ENCODE results near the gene ABCC3. TPM values are rescaled to one million over a fixed set of nuclear protein-coding genes. Genes with fewer than 3 reads are reported as not detected.

The ABCC3 gene
- total and polyA plus RNA-seq, 2 donors (not counting 3 experiments of a cell fraction or from before 2014, with no cell fraction given): 1.1 to 2.6 TPM

DNA sequence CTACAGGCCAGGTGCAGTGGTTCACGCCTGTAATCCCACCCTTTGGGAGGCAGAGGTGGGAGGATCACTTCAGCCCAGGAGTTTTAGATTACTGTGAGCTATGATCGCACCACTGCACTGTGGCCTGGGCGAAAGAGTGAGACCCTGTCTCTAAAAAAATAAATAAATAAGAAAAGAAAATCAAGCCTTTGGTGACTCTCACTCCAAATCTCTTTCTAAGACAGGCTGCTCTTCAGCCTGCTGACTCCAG lies 976 bp downstream of the ABCC3 start:
- CTCF ChIA-PET: interaction anchor here (1.0 to 7.0 kb wide), 3 partner anchors 8 to 57 kb away, joined by 3 to 96 read pairs (median 4); no protein-coding TSS in a partner anchor
- no TSS peak for BruUV-seq (replicated peaks)

DNA sequence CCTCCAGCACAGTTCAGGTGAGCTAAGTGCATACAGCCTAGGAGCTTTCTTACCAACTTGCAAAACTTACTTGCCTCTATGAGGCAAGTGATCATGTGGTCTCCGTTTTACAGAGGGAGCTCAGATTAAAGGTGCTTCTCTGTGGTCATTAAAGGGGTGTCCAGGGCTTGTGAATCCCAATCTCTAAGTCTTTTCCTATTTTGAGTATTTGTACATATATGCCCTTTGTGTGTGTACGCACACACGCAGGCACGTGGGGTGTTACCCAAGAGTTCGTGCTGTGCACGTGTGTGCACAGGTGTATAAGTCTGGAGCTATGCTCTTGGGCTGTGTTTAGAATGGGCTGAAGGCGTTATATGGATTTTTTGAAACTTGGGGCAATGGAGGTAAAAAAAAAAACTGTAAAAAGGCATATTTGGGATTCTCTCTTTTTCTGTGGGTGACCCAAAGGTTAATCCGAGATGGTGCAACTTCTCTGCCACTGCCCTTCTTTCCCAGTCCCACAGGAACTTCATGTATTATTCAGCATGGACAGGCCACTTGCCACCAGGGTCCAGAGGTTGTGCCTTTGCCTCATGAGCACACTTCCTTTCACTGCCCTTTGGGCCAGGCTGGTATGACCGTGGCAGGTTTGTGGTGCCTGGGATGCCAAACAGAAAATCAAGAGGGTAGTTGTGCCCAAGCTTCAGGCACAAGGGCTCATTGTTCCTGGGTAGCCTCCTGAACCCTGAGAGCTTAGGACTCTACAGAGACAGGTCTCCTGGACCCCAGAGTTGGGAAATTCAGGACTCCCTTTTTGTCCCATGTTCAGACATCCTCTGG lies 1.5 kb downstream of the ABCC3 start:
- BruUV-seq (replicated peaks): no TSS peak
- no peaks in the 10 kb centered on the region for H3K36me3 ChIP-seq (ENCODE audit: control insufficient read depth in 2 of 2, extremely low read depth in 1 of 2, insufficient read depth in 2 of 2, low read length in 2 of 2)
- H3K4me3 ChIP-seq (replicated peaks in 1 of 3; ENCODE audit: insufficient read depth in 1 of 3, low read depth in 1 of 3, low read length in 3 of 3): no peak overlapping the region
- H3K9me3 ChIP-seq (replicated peaks; ENCODE audit: control insufficient read depth, insufficient read depth, low read length): no peaks in the 10 kb centered on the region
- no peaks in the 10 kb centered on the region for H3K27me3 ChIP-seq (ENCODE audit: control insufficient read depth in 2 of 2, insufficient read depth in 2 of 2, low read length in 2 of 2)
- peaks cover 51% of the 10 kb centered on the region for H3K4me1 ChIP-seq (ENCODE audit: control insufficient read depth, extremely low read depth, insufficient read depth, low read length)
- CTCF ChIA-PET: interaction anchor here (0.8 to 7.0 kb wide), 7 partner anchors 9 to 69 kb away, joined by 3 to 96 read pairs (median 4); no protein-coding TSS in a partner anchor
- no peak for DNase-seq (ENCODE audit: low read depth, low spot score)
- no peak overlapping the region for H3K9ac ChIP-seq (replicated peaks; ENCODE audit: extremely low read depth, insufficient read depth, low read length)
- POLR2A ChIA-PET: no interaction called here
- no peak for TF ChIP-seq EZH2 (IDR thresholded peaks at IDR 0.05; ENCODE audit: borderline replicate concordance, low read depth, low read length, severe bottlenecking)
- TF ChIP-seq, protein P1, sequence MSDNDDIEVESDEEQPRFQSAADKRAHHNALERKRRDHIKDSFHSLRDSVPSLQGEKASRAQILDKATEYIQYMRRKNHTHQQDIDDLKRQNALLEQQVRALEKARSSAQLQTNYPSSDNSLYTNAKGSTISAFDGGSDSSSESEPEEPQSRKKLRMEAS (IDR thresholded peaks at IDR 0.05; ENCODE audit: insufficient read depth, insufficient read length): no peak
- TF ChIP-seq, protein P2, sequence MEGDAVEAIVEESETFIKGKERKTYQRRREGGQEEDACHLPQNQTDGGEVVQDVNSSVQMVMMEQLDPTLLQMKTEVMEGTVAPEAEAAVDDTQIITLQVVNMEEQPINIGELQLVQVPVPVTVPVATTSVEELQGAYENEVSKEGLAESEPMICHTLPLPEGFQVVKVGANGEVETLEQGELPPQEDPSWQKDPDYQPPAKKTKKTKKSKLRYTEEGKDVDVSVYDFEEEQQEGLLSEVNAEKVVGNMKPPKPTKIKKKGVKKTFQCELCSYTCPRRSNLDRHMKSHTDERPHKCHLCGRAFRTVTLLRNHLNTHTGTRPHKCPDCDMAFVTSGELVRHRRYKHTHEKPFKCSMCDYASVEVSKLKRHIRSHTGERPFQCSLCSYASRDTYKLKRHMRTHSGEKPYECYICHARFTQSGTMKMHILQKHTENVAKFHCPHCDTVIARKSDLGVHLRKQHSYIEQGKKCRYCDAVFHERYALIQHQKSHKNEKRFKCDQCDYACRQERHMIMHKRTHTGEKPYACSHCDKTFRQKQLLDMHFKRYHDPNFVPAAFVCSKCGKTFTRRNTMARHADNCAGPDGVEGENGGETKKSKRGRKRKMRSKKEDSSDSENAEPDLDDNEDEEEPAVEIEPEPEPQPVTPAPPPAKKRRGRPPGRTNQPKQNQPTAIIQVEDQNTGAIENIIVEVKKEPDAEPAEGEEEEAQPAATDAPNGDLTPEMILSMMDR (IDR thresholded peaks at IDR 0.05; ENCODE audit: extremely low read depth in 1 of 2, insufficient read depth in 1 of 2, low read depth in 1 of 2, low read length in 2 of 2): no peak
- TF ChIP-seq JUN (IDR thresholded peaks at IDR 0.05; ENCODE audit: borderline replicate concordance, insufficient read depth, insufficient read length, low read depth): no peak
- no peak for TF ChIP-seq POLR2AphosphoS5 (IDR thresholded peaks at IDR 0.05; ENCODE audit: insufficient read depth, low read depth, low read length)
- no peak overlapping the region for H3K27ac ChIP-seq (ENCODE audit: insufficient read depth, low read depth, low read length)
- no peak for FAIRE-seq
- H3K4me2 ChIP-seq (ENCODE audit: insufficient read depth, low read length): no peak overlapping the region
- no peak overlapping the region for H2AFZ ChIP-seq (ENCODE audit: low read depth, low read length)
- dilution Hi-C loops (cut with MboI; ENCODE audit: extremely low pct_ligation_motif_present, low sequenced_read_pairs): no loop called here
- H3K9me1 ChIP-seq (replicated peaks; ENCODE audit: control insufficient read depth, extremely low read depth, insufficient read depth, low read length): no peaks in the 10 kb centered on the region
- intact Hi-C loops (cut with micrococcal nuclease): no loop called here
- no peaks in the 10 kb centered on the region for H4K20me1 ChIP-seq (replicated peaks; ENCODE audit: control insufficient read depth, extremely low read depth, insufficient read depth, low read length)
- no peaks in the 10 kb centered on the region for H3K79me2 ChIP-seq (ENCODE audit: control insufficient read depth, insufficient read depth, low read length)

More for the DNA sequence above, 976 bp downstream of the ABCC3 start:
- Histone ChIP-seq H4K20me1 (replicated peaks; ENCODE audit: control insufficient read depth, extremely low read depth, insufficient read depth, low read length) (no peaks in the 10 kb centered on the region), H3K4me2 (ENCODE audit: insufficient read depth, low read length) (no peak overlapping the region), H3K4me1 (ENCODE audit: control insufficient read depth, extremely low read depth, insufficient read depth, low read length) (peaks cover 49% of the 10 kb centered on the region), H3K9ac (replicated peaks; ENCODE audit: extremely low read depth, insufficient read depth, low read length) (no peak overlapping the region), H3K9me3 (replicated peaks; ENCODE audit: control insufficient read depth, insufficient read depth, low read length) (no peaks in the 10 kb centered on the region), H2AFZ (ENCODE audit: low read depth, low read length) (no peak overlapping the region), H3K27ac (ENCODE audit: insufficient read depth, low read depth, low read length) (no peak overlapping the region), H3K79me2 (ENCODE audit: control insufficient read depth, insufficient read depth, low read length) (no peaks in the 10 kb centered on the region), H3K36me3 (ENCODE audit: control insufficient read depth in 2 of 2, extremely low read depth in 1 of 2, insufficient read depth in 2 of 2, low read length in 2 of 2) (no peaks in the 10 kb centered on the region), H3K27me3 (ENCODE audit: control insufficient read depth in 2 of 2, insufficient read depth in 2 of 2, low read length in 2 of 2) (no peaks in the 10 kb centered on the region), H3K9me1 (replicated peaks; ENCODE audit: control insufficient read depth, extremely low read depth, insufficient read depth, low read length) (no peaks in the 10 kb centered on the region), H3K4me3 (replicated peaks in 1 of 3; ENCODE audit: insufficient read depth in 1 of 3, low read depth in 1 of 3, low read length in 3 of 3) (no peak overlapping the region)
- DNase-seq (ENCODE audit: low read depth, low spot score): no peak
- dilution Hi-C loops (cut with MboI; ENCODE audit: extremely low pct_ligation_motif_present, low sequenced_read_pairs) (no loop called here), intact Hi-C loops (cut with micrococcal nuclease) (no loop called here)
- TF ChIP-seq, protein P2 (IDR thresholded peaks at IDR 0.05; ENCODE audit: extremely low read depth in 1 of 2, insufficient read depth in 1 of 2, low read depth in 1 of 2, low read length in 2 of 2): no peak
- no peak for TF ChIP-seq POLR2A (IDR thresholded peaks at IDR 0.05; ENCODE audit: low read depth, low read length)
- POLR2A ChIA-PET: no interaction called here
- FAIRE-seq: no peak

Data from endothelial cell of umbilical vein (primary cell).